ENCODE data around the gene RPUSD1. TPM values are rescaled to one million over a fixed set of nuclear protein-coding genes. Genes with fewer than 3 reads are reported as not detected.
"Not testable (repeated sequence)": the region's sequence is repeated elsewhere in the genome, so short reads cannot be mapped to it uniquely, and the experiment has no call there.

RPUSD1 gene
- 10 to 100 TPM in 1 of 2 donors, 1 to 10 TPM in 1; 8.2 to 25.2 TPM for total RNA-seq
- polyA plus RNA-seq = 10 to 100 TPM; 21.8 to 25.6 TPM
- long read RNA-seq, donor 1, transcript RPUSD1-201 (6 exons, 2,050 nt) = major isoform, 5 of 6 reads
- long read RNA-seq, donor 1, partial matches to known transcripts = 0 of 6 reads
- long read RNA-seq, donor 1, other reads (novel, unspliced or antisense) = 0 of 6 reads
- long read RNA-seq, donor 2, partial matches to known transcripts = 0 of 3 reads
- long read RNA-seq, donor 2, other reads (novel, unspliced or antisense) = 0 of 3 reads
- long read RNA-seq, donor 3, partial matches to known transcripts = 0 of 1 reads
- long read RNA-seq, donor 3, other reads (novel, unspliced or antisense) = 0 of 1 reads
- long read RNA-seq, donor 4 = 0 reads
- long read RNA-seq, donor 5, transcript RPUSD1-201 (6 exons, 2,050 nt) = major isoform, 7 of 8 reads
- long read RNA-seq, donor 5, partial matches to known transcripts = 0 of 8 reads
- long read RNA-seq, donor 5, other reads (novel, unspliced or antisense) = 0 of 8 reads

GRCh38 chr16:787978-788398 lies at the start of gene RPUSD1:
Gene RPUSD1, minus strand, starts transcription at chr16:788381. Its CDS starts 644 bp downstream, at chr16:787737.
- DNase-seq (no peak), ATAC-seq (ENCODE audit: insufficient read depth, low FRiP score) (no peak)
- no peak for TF ChIP-seq CTCF (IDR thresholded peaks at IDR 0.05; ENCODE audit: control extremely low read depth, extremely low read depth)

GRCh38 chr16:836822-837221 lies 48.6 kb upstream of the RPUSD1 start:
- WGBS, 2 donors = 91 to 92% methylated on average over 3 of the region's 3 CpGs
- DNase-seq; ATAC-seq (ENCODE audit: insufficient read depth, low FRiP score); H3K9ac ChIP-seq (ENCODE audit: insufficient read depth in 1 of 2, low read length in 2 of 2); H3K27ac ChIP-seq (ENCODE audit: low read depth in 1 of 2, low read length in 1 of 2); H3K4me1 ChIP-seq (ENCODE audit: control insufficient read depth in 5 of 5, insufficient read depth in 5 of 5, low read length in 5 of 5); H3K36me3 ChIP-seq (ENCODE audit: control insufficient read depth in 4 of 4, insufficient read depth in 4 of 4, low read length in 4 of 4); H3K4me3 ChIP-seq; H3K27me3 ChIP-seq (ENCODE audit: control insufficient read depth in 3 of 3, insufficient read depth in 3 of 3, low read length in 2 of 3): not testable (repeated sequence)
- H3K9me3 ChIP-seq (ENCODE audit: control insufficient read depth in 4 of 4, insufficient read depth in 3 of 4, low read length in 3 of 4) = peaks cover 0 to 15% (median 6%) of the 10 kb centered on the region in 4 donors

More at GRCh38 chr16:787978-788398, at the start of gene RPUSD1:
- H3K27ac ChIP-seq (ENCODE audit: low read depth in 1 of 2, low read length in 1 of 2) = peak within 1 kb of the TSS in 1 of 2 donors; percentile 76
- H3K4me1 ChIP-seq (ENCODE audit: control insufficient read depth in 5 of 5, insufficient read depth in 5 of 5, low read length in 5 of 5) = peaks cover 0 to 23% (median 4%) of the 10 kb centered on the region in 5 donors
- peak within 1 kb of the TSS in 1 of 2 donors; percentile 25 for H3K9ac ChIP-seq (ENCODE audit: insufficient read depth in 1 of 2, low read length in 2 of 2)
- 0% methylated on average over 41 to 45 of the region's 45 CpGs for WGBS, 2 donors
- H3K9me3 ChIP-seq (ENCODE audit: control insufficient read depth in 4 of 4, insufficient read depth in 3 of 4, low read length in 3 of 4) = no peaks in the 10 kb centered on the region
- peak within 1 kb of the TSS; percentile 93 for H3K4me3 ChIP-seq
- peaks cover 0 to 19% (median 2%) of the 10 kb centered on the region in 4 donors for H3K36me3 ChIP-seq (ENCODE audit: control insufficient read depth in 4 of 4, insufficient read depth in 4 of 4, low read length in 4 of 4)
- no peaks in the 10 kb centered on the region for H3K27me3 ChIP-seq (ENCODE audit: control insufficient read depth in 3 of 3, insufficient read depth in 3 of 3, low read length in 2 of 3)

GRCh38 chr16:836221-836620 lies 48.0 kb upstream of the RPUSD1 start:
- DNase-seq (no peak), ATAC-seq (ENCODE audit: insufficient read depth, low FRiP score) (no peak)
- Histone ChIP-seq H3K27ac (ENCODE audit: low read depth in 1 of 2, low read length in 1 of 2) (no peak overlapping the region), H3K36me3 (ENCODE audit: control insufficient read depth in 4 of 4, insufficient read depth in 4 of 4, low read length in 4 of 4) (no peaks in the 10 kb centered on the region), H3K27me3 (ENCODE audit: control insufficient read depth in 3 of 3, insufficient read depth in 3 of 3, low read length in 2 of 3) (no peaks in the 10 kb centered on the region), H3K9me3 (ENCODE audit: control insufficient read depth in 4 of 4, insufficient read depth in 3 of 4, low read length in 3 of 4) (peaks cover 0 to 15% (median 6%) of the 10 kb centered on the region in 4 donors), H3K9ac (ENCODE audit: insufficient read depth in 1 of 2, low read length in 2 of 2) (no peak overlapping the region), H3K4me3 (no peak overlapping the region), H3K4me1 (ENCODE audit: control insufficient read depth in 5 of 5, insufficient read depth in 5 of 5, low read length in 5 of 5) (peaks cover 0 to 5% (median 0%) of the 10 kb centered on the region in 5 donors)
- no peak for TF ChIP-seq CTCF (IDR thresholded peaks at IDR 0.05; ENCODE audit: control extremely low read depth, extremely low read depth)
- WGBS, 2 donors = 91 to 92% methylated on average over 4 of the region's 4 CpGs

GRCh38 chr16:835373-835772 lies 47.2 kb upstream of the RPUSD1 start:
- 91 to 95% methylated on average over 10 of the region's 10 CpGs for WGBS, 2 donors
- ATAC-seq (ENCODE audit: insufficient read depth, low FRiP score) (no peak), DNase-seq (no peak)
- H3K4me3 ChIP-seq = no peak overlapping the region
- H3K36me3 ChIP-seq (ENCODE audit: control insufficient read depth in 4 of 4, insufficient read depth in 4 of 4, low read length in 4 of 4) = no peaks in the 10 kb centered on the region
- H3K9ac ChIP-seq (ENCODE audit: insufficient read depth in 1 of 2, low read length in 2 of 2) = no peak overlapping the region
- no peak for TF ChIP-seq CTCF (IDR thresholded peaks at IDR 0.05; ENCODE audit: control extremely low read depth, extremely low read depth)
- H3K9me3 ChIP-seq (ENCODE audit: control insufficient read depth in 4 of 4, insufficient read depth in 3 of 4, low read length in 3 of 4) = peaks cover 0 to 15% (median 6%) of the 10 kb centered on the region in 4 donors
- peaks cover 0 to 3% (median 0%) of the 10 kb centered on the region in 3 donors for H3K27me3 ChIP-seq (ENCODE audit: control insufficient read depth in 3 of 3, insufficient read depth in 3 of 3, low read length in 2 of 3)
- no peak overlapping the region for H3K27ac ChIP-seq (ENCODE audit: low read depth in 1 of 2, low read length in 1 of 2)
- peaks cover 0 to 8% (median 0%) of the 10 kb centered on the region in 5 donors for H3K4me1 ChIP-seq (ENCODE audit: control insufficient read depth in 5 of 5, insufficient read depth in 5 of 5, low read length in 5 of 5)

Measured in lung (tissue), 16 donors.